ENCODE data around the gene OR6M1.

DNA sequence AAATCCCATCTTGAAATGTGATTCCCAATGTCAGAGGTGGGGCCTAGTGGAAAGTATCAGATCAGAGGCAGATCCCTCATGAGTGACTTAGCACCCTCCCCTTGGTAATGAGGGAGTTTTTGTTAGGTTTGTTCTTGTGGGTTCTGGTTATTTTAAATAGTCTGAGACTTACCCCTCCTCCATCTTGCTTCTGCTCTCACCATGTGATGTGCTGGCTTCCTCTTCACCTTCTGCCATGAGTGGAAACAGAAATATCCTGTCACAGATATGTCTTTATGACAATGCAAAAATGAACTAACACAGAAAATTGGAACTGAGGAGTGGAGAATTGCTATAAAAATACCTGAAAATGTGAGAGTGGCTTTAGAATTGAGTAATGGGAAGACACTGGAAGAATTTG is 46.2 kb upstream of the OR6M1 start:
- TF ChIP-seq CTCF (conservative IDR thresholded peaks at IDR 0.05) (no peak), EZH2 (IDR thresholded peaks at IDR 0.05; ENCODE audit: low read depth) (no peak)
